NCI-H2107 (cell line): ENCODE data around the gene UTP20.
"Not testable (repeated sequence)": the region's sequence is repeated elsewhere in the genome, so short reads cannot be mapped to it uniquely, and the experiment has no call there.

Source experiments
- DNase-seq: peaks from one replicate; lab custom pipeline; 2025; lab: John Stamatoyannopoulos, UW

UTP20 gene

DNA sequence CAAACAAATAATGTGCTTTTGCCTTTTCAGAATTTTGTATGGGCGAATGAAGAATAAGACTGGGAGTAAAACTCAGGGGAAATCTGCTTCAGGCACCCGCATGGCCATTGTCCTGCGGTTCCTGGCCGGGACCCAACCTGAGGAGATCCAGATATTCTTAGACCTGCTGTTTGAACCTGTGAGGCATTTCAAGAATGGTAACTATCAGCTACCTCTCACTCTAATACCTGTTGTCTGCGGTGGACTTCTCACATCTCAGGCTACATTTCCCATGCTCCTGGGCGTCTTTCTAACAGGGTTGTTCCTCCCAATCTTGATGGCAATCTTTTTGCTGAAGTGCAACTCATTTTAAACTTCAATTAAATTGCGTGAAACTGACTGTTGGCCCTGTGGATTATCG, 47.1 kb downstream of the UTP20 start:
- DNase-seq: no peak

- DNase-seq: no peak
Observed at GRCh38 chr12:101327546-101327945, 47.6 kb downstream of the UTP20 start.

DNA sequence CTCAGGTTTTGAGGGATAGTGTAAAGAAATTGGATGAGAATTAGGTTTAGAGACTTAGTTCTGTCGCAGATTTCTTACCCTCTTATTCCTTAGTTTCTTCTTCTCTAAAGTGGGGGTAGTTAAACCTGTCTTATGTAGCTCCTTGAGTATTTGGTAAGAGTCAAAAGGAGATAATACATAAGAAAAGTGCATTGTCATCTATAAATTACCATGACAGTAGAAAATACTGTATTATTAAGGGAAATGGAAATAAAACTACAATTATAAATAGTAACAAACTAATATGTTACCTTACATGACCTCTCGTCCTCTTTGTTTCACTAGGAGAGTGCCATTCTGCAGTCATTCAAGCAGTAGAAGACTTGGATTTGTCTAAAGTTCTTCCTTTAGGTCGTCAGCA, 49.0 kb downstream of the UTP20 start:
- DNase-seq: no peak

DNA sequence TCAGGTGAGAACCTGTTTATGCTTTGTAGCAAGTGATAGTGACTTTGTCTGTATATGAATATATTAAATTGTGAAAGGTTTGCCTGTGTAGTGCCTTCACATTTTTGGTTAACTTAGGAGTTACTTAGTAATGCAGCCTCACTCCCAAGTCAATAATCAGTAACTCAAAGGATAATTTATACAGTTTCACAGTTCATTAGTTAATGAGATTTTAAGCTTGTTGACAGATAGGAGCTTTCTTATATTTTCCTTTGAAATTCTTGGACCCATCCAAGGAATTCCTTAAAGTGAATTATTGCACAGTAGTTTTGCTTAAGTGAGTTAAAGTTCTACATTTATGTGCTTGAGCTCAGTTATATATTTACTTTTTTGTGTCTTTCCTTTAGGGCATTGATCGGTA, 50.7 kb downstream of the UTP20 start:
- DNase-seq: no peak

- no peak for DNase-seq
Observed at GRCh38 chr12:101336437-101336836, 56.5 kb downstream of the UTP20 start.

DNA sequence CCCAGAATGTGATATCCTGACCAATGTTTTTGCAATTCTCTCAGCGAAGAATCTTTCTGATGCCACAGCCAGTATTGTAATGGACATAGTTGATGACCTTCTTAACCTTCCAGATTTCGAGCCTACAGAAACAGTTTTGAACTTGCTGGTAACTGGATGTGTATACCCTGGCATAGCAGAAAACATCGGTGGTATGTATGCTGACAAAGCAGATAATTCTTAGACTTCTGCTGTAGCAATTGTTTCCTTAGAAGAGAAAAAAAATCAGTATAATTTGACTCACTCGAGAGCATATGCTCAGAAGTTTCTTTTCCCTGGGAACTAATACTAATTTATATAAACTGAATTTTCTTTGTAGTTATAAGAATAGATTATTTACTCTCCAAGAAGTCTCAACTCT, 58.2 kb downstream of the UTP20 start:
- DNase-seq: no peak

DNA sequence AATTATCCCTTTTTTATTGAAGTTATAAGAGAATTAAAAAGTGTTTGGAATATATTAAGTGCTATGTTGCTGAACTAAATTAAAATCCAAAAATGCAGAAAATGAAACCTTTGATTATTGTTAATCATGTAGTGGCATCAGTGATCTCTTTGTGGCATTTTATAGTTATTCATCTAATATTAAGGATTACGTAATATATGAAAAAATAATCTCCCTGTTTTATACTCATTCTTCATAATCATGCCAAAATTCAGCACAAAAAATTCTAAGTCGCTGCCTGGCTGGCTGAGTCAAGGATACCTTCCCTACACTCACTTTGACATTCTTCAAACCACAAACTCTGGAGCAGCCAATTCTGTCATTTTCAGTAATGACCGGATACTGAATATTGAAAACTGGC, 64.0 kb downstream of the UTP20 start:
- DNase-seq: no peak

DNA sequence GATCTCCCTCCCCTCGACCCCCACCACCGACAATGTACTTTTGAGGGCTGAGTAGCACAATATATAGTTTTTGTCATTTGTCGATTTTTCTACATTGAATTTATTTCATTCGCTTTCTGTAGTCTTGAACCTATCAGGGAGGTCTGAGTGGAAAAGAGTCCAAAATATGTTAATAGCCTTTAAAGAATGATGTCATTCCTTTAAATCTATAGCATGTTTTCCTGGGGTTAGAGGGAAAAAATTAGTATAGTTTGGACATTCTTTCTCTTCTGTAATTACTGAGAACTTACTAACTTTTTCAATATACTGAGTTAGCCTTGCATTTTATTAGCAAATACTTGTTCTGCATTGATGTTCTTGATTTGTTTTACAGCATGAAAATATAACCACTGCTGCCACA, 71.8 kb downstream of the UTP20 start:
- no peak for DNase-seq

DNA sequence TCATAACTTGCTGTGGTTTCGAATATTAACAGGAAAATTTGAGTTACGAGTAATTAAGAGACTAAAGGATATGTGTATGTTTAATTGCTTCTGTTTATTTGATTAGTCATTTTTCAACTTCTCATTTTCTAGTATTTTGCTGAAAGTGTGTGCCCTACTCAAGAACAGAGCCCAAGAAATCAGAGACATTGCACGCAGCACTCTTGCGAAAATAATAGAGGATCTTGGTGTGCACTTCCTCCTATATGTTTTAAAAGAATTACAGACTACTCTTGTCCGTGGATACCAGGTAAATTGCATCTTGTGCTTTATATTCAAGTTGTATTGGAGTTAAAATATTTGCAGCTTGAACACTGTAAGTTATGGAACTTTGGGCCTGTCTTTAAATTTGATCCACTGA, 76.9 kb downstream of the UTP20 start:
- DNase-seq: no peak

- no peak for DNase-seq
Observed at GRCh38 chr12:101361455-101361854, 81.5 kb downstream of the UTP20 start.

DNA sequence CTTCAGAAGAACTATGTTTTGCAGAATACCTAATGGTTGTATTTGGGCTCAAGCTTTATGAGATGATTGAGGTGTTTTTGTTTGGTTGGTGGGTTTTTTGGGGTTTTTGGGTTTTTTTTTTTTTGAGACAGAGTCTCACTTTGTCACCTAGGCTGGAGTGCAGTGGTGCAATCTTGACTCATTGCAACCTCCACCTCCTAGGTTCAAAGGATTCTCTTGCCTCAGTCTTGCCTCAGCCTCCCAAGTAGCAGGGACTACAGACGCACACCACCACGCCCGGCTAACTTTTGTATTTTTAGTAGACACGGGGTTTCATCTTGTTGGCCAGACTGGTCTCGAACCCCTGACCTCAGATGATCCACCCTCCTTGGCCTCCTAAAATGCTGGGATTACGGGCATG, 88.1 kb downstream of the UTP20 start:
- DNase-seq: no peak

- DNase-seq: no peak
Observed at GRCh38 chr12:101372431-101372830, 92.5 kb downstream of the UTP20 start.

DNA sequence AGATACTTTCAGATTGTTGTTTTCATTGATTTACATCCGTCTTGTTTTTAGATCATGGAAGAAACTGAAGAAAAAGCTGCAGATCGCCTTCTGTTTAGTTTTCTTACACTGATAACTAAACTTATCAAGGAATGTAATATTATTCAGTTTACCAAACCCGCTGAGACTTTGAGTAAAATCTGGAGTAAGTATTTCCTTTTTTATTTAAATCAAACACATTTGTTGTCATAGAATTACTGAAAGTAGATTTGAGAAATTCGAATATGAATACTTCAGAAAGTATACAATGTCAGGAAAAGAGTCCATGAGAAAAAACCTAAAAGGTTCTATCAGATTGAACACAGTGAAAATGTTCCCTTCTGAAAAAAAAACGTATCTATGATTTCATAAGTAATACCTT, 95.7 kb downstream of the UTP20 start:
- no peak for DNase-seq

DNA sequence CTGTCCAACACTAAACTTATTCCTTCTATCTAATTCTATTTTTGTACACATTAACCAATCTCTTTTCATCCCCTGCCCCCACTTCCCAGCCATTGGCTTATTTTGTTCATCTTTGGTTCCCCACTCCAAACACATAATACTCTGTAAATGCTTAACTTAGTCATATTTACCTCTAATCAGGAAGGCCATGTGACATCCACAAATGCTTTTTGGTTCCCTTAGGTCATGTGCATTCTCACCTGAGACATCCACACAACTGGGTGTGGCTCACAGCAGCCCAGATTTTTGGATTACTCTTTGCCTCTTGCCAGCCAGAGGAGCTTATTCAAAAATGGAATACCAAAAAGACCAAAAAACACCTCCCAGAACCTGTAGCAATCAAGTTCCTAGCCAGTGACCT, 99.2 kb downstream of the UTP20 start:
- DNase-seq: no peak

DNA sequence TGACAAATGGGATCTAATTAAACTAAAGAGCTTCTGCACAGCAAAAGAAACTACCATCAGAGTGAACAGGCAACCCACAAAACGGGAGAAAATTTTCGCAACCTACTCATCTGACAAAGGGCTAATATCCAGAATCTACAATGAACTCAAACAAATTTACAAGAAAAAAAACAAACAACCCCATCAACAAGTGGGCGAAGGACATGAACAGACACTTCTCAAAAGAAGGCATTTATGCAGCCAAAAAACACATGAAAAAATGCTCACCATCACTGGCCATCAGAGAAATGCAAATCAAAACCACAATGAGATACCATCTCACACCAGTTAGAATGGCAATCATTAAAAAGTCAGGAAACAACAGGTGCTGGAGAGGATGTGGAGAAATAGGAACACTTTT, 111.3 kb downstream of the UTP20 start:
- DNase-seq: not testable (repeated sequence)

DNA sequence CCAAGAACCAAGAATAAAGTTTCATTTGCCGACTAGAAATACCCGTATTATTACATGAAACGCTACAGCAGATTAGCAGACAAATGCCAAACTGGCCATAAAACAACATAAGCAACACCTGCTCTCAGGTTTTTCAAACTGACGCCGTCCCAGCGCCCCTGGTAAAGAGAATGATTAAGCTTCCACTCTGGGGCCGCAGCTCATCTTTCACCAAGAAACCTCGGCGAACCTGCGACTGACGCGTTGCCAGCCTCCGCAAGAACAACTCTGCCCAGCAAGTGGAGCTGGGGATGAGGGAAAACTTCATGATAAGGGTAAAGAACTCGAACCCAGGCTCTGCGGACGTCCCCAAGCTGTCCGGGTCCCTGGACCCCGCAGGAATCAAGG, 127.1 kb downstream of the UTP20 start:
- DNase-seq: peak; percentile 1

GRCh38 chr12:101407436-101408345, 127.8 kb downstream of the UTP20 start, which contains the start of gene ARL1:
Gene ARL1, minus strand, starts transcription at chr12:101407772. Its CDS starts 127 bp downstream, at chr12:101407645.
- DNase-seq: peak; percentile 89

DNA sequence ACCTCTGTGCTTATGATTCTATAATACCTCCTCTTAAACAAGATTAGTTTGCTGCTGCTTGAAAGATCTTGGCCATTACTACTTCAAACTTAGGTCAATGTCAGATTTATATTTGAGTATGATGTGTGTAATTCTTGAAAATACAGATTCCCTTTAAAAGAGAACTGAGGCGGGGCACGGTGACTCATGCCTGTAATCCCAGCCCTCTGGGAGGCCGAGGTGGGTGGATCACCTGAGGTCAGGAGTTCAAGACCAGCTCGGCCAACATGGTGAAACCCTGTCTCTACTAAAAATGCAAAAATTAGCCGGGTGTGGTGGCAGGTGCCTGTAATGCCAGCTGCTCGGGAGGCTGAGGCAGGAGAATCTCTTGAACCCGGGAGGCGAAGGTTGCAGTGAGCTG, 130.3 kb downstream of the UTP20 start:
- not testable (repeated sequence) for DNase-seq

GRCh38 chr12:101414533-101415119, 134.7 kb downstream of the UTP20 start:
- peak; percentile 34 for DNase-seq

DNA sequence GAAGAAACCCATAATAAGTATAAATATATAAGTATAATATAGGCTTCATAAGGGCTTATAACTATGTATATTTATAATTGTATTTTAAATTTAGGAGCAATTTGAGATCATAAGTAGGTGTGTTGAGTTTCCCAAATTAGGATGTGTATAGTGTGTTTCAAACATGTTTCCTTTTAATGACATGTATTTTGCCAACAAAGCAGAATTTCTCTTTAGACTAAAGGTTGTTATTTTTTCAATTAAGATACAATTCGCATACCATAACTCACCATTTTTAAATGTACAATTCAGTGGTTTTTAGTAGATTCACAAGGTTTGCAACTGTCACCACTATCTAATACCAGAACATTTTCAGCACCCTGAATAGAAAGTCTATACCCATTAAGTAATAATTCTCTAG, 135.3 kb downstream of the UTP20 start:
- DNase-seq: no peak

GRCh38 chr12:101422066-101422465, 142.2 kb downstream of the UTP20 start:
- DNase-seq: not testable (repeated sequence)

GRCh38 chr12:101424620-101425019, 144.7 kb downstream of the UTP20 start:
- DNase-seq: no peak

DNA sequence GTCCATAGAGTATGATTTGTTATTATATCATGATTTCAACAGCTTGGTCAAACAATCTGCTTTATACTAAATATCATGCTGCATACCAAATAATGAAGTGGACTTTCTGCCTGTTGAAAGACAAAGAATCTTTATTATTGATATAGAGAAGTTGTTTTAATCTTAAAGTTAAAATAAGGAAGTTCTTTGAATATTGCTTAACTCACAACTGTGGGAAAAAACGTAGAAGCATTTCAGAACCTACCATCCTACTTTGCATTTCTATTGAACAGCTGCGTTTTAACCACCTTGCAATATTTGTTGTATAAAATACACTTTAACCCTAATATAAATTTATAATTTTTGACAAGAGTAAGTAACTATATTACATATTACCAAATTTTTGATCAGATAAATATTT, 150.6 kb downstream of the UTP20 start:
- no peak for DNase-seq

DNA sequence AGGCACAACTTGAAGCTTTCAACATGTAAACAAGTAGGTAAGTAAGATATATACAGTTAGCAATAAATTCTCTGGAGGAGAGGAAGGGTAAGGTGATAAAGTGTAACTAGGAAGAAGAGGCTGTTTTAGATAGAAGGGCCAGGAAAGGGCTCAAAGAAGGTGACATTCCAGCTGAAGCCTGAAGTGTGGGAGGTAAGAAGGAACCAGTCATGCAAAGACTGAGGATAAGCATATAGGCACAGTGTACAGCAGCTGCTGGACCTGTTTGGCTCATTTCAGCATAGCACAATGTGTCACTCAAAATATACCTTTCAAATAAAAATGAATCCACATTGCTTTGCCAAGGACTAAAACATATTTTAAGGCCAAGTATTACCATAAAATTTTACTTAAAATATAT, 156.2 kb downstream of the UTP20 start:
- DNase-seq: no peak
